Skeletal muscle satellite cell (primary cell): ENCODE results near the gene THAP2. TPM values are rescaled to one million over a fixed set of nuclear protein-coding genes. Genes with fewer than 3 reads are reported as not detected.

Experiments
- H3K27me3 ChIP-seq: 2 replicates; pipeline ENCODE4 v1.7.0; 2013; ENCODE audit warnings: low read length; ENCODE audit not compliant: control insufficient read depth, insufficient read depth
- H3K36me3 ChIP-seq: 2 replicates; pipeline ENCODE4 v1.7.0; 2013; ENCODE audit warnings: mild to moderate bottlenecking, control low read depth, low read length; ENCODE audit not compliant: insufficient read depth
- H3K4me1 ChIP-seq: 2 replicates; pipeline ENCODE4 v1.7.0; 2013; ENCODE audit warnings: low read length; ENCODE audit not compliant: control insufficient read depth, insufficient read depth
- H3K4me2 ChIP-seq: 2 replicates; pipeline ENCODE4 v1.7.0; 2013; ENCODE audit warnings: mild to moderate bottlenecking, low read length
- H3K4me3 ChIP-seq: 2 replicates; pipeline ENCODE4 v1.7.0; 2013; ENCODE audit warnings: low read length
- H3K9ac ChIP-seq: 2 replicates; pipeline ENCODE4 v1.7.0; 2013; ENCODE audit warnings: mild to moderate bottlenecking, low read depth, low read length, moderate library complexity
- H3K9me3 ChIP-seq: replicated peaks from 2 replicates; pipeline ENCODE4 v1.7.0; 2013; ENCODE audit warnings: mild to moderate bottlenecking, control low read depth, low read length
- total RNA-seq: library from RNA; depleted of rRNA; stranded (reverse); fragments of >200 nt; gene quantifications from 2 replicates; pipeline ENCODE4 v1.2.3, GENCODE V29; 2012; rRNA removed

THAP2 gene
- total RNA-seq, result 2.3 and 2.8 TPM in 2 replicates

- H3K27me3 ChIP-seq, result no peaks in the 10 kb centered on the region
- H3K4me1 ChIP-seq, result peaks cover 13% of the 10 kb centered on the region
- H3K4me3 ChIP-seq, result peak within 1 kb of the TSS; percentile 83
- H3K9ac ChIP-seq, result peak within 1 kb of the TSS; percentile 98
- no peaks in the 10 kb centered on the region for H3K9me3 ChIP-seq
- peak within 1 kb of the TSS; percentile 86 for H3K4me2 ChIP-seq
- H3K36me3 ChIP-seq, result peaks cover 24% of the 10 kb centered on the region
Observed at GRCh38 chr12:71663561-71664410, at the start of gene THAP2, which contains the start of gene ZFC3H1. THAP2 (plus strand) TSS chr12:71664301; CDS start chr12:71664510, 209 bp downstream. ZFC3H1 (minus strand) TSS chr12:71663848; CDS start chr12:71663610, 238 bp downstream.

- Histone ChIP-seq H3K36me3 (peaks cover 93% of the 10 kb centered on the region), H3K9me3 (no peaks in the 10 kb centered on the region), H3K9ac (no peak overlapping the region), H3K4me3 (no peak overlapping the region), H3K4me1 (peaks cover 9% of the 10 kb centered on the region), H3K27me3 (no peaks in the 10 kb centered on the region), H3K4me2 (no peak overlapping the region)
Observed at GRCh38 chr12:71621938-71622337, 42.2 kb upstream of the THAP2 start.

GRCh38 chr12:71625476-71625875 lies 38.6 kb upstream of the THAP2 start:
- no peaks in the 10 kb centered on the region for H3K9me3 ChIP-seq
- no peak overlapping the region for H3K4me2 ChIP-seq
- peaks cover 92% of the 10 kb centered on the region for H3K36me3 ChIP-seq
- no peak overlapping the region for H3K9ac ChIP-seq
- no peak overlapping the region for H3K4me3 ChIP-seq
- H3K4me1 ChIP-seq, result peaks cover 15% of the 10 kb centered on the region
- no peaks in the 10 kb centered on the region for H3K27me3 ChIP-seq

GRCh38 chr12:71626098-71626497 lies 38.0 kb upstream of the THAP2 start:
- Histone ChIP-seq H3K27me3 (no peaks in the 10 kb centered on the region), H3K36me3 (peaks cover 92% of the 10 kb centered on the region), H3K9me3 (no peaks in the 10 kb centered on the region)

DNA sequence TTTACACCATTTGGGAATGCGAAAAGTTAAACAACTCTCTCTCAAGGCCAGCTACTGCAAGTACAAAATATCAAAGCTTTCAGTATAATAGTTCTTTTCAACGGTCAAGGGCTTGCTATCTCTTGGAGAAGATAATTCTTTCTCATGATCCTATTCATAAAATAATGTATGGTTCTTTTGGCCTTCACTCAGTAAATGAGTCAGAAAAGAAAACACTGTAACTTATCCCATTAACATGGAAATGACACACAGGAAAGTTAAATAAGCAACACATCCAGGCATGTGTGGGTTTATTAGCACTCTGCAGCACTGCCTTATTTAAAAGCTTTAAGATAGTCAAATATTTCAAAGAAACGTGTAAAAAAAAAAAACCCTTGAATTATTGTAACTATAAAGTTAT lies 37.3 kb upstream of the THAP2 start:
- Histone ChIP-seq H3K27me3 (no peaks in the 10 kb centered on the region), H3K4me3 (no peak overlapping the region), H3K4me1 (peaks cover 15% of the 10 kb centered on the region), H3K4me2 (peak overlapping the region; percentile 4), H3K9me3 (no peaks in the 10 kb centered on the region), H3K36me3 (peaks cover 91% of the 10 kb centered on the region), H3K9ac (no peak overlapping the region)

More at GRCh38 chr12:71626098-71626497, 38.0 kb upstream of the THAP2 start:
- Histone ChIP-seq H3K4me1 (peaks cover 15% of the 10 kb centered on the region), H3K9ac (no peak overlapping the region), H3K4me2 (no peak overlapping the region), H3K4me3 (no peak overlapping the region)

DNA sequence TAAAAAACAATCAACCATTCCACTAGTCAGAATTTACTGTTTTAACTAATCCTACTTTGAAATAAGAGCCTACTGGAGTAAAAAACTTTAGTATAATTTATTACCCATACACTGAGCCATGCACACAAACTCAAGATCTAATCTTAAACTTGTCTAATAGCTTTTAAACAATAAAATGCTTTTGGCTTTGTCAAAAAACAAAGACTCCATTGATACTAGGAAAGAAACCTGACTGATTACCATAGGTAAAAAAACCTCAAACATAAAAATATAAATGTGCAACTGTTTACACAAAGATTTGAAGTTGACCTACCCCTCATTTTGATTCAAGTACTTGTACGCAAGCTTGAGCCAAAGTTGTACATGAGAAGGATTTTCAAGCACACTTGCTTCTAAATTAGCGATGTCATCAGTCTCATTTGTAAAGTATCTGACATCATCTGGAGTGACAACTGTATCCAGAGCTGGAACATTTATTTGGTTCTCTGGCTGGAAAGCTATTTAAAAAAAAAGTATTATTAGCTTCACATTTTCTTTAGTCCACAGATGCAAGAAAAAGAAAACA lies 36.6 kb upstream of the THAP2 start:
- no peaks in the 10 kb centered on the region for H3K27me3 ChIP-seq
- no peak overlapping the region for H3K4me2 ChIP-seq
- H3K4me1 ChIP-seq, result peaks cover 15% of the 10 kb centered on the region
- peaks cover 91% of the 10 kb centered on the region for H3K36me3 ChIP-seq
- no peak overlapping the region for H3K9ac ChIP-seq
- no peak overlapping the region for H3K4me3 ChIP-seq
- no peaks in the 10 kb centered on the region for H3K9me3 ChIP-seq

- Histone ChIP-seq H3K4me1 (no peaks in the 10 kb centered on the region), H3K36me3 (peaks cover 90% of the 10 kb centered on the region), H3K27me3 (no peaks in the 10 kb centered on the region), H3K9ac (no peak overlapping the region), H3K4me3 (no peak overlapping the region), H3K4me2 (no peak overlapping the region), H3K9me3 (no peaks in the 10 kb centered on the region)
Observed at GRCh38 chr12:71636704-71637115, 27.4 kb upstream of the THAP2 start.

DNA sequence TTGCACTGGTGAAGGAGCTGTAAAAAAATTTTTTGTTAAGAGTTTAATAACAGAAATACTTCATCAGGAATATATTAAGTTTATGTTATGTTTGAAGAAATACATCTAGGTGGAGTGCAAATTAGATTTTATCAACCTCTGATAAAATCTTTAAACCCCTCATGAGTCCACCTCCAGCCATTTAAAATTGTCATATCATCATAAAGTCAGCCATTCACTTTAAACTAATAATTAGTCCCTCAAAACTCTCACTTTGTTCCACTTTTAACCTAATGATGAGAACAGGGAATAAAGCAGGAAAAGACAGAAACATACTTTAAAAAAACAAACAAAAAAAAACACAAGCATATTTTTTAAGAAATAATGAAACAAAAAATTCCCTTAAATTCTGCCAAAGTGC lies 25.6 kb upstream of the THAP2 start:
- no peak overlapping the region for H3K9ac ChIP-seq
- H3K9me3 ChIP-seq, result no peaks in the 10 kb centered on the region
- H3K27me3 ChIP-seq, result no peaks in the 10 kb centered on the region
- no peak overlapping the region for H3K4me2 ChIP-seq
- H3K4me1 ChIP-seq, result no peaks in the 10 kb centered on the region
- H3K4me3 ChIP-seq, result no peak overlapping the region
- H3K36me3 ChIP-seq, result peaks cover 87% of the 10 kb centered on the region

GRCh38 chr12:71639341-71639760 lies 24.8 kb upstream of the THAP2 start:
- Histone ChIP-seq H3K9me3 (no peaks in the 10 kb centered on the region), H3K4me1 (no peaks in the 10 kb centered on the region), H3K4me2 (no peak overlapping the region), H3K27me3 (no peaks in the 10 kb centered on the region), H3K4me3 (no peak overlapping the region), H3K36me3 (peaks cover 87% of the 10 kb centered on the region), H3K9ac (no peak overlapping the region)

- no peaks in the 10 kb centered on the region for H3K4me1 ChIP-seq
- H3K9me3 ChIP-seq, result no peaks in the 10 kb centered on the region
- H3K9ac ChIP-seq, result no peak overlapping the region
- H3K4me2 ChIP-seq, result no peak overlapping the region
- no peaks in the 10 kb centered on the region for H3K27me3 ChIP-seq
- H3K4me3 ChIP-seq, result no peak overlapping the region
- peaks cover 87% of the 10 kb centered on the region for H3K36me3 ChIP-seq
Observed at GRCh38 chr12:71640316-71640715, 23.8 kb upstream of the THAP2 start.

DNA sequence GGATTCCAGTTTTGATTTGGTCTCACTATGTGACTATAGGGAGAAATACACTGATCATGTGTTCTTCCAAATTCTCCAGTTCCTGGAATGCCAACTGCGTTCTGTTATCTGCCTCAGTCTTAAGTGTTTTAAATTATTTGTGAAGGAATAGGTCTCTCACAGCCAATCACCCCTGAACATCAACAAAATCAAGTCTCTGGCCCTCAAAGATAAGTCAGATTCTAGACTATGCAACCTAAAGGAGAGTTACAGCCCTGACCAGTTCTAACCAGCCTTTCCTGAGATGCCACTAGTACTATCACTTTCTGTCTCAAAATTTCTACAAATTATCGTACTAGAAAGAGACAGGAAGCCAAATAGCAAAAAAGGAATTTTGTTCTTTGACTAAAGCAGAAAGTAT lies 22.7 kb upstream of the THAP2 start:
- H3K9ac ChIP-seq, result no peak overlapping the region
- H3K9me3 ChIP-seq, result no peaks in the 10 kb centered on the region
- no peak overlapping the region for H3K4me3 ChIP-seq
- no peak overlapping the region for H3K4me2 ChIP-seq
- H3K27me3 ChIP-seq, result no peaks in the 10 kb centered on the region
- H3K36me3 ChIP-seq, result peaks cover 82% of the 10 kb centered on the region
- no peaks in the 10 kb centered on the region for H3K4me1 ChIP-seq
